Lower leg skin (tissue), 4 donors: ENCODE measurements around the gene ASB2. TPM values are rescaled to one million over a fixed set of nuclear protein-coding genes. Genes with fewer than 3 reads are reported as not detected.

Source experiments
- DNase-seq, 2 donors: peaks; one replicate each; pipeline ENCODE4 v3.0.0-alpha.2; 2019; ENCODE audit warnings: low spot score in 2 of 2
- H3K4me3 ChIP-seq: fragments of 200-600 bp; sonication (generic); 2 replicates; pipeline ENCODE4 v1.5.1; 2017; ENCODE audit warnings: mild to moderate bottlenecking, low read depth; ENCODE audit not compliant: poor library complexity, severe bottlenecking
- POLR2A ChIP-seq, 2 donors: fragments of 450-650 bp; IDR thresholded peaks; one replicate each; pipeline ENCODE4 v1.6.1; 2016 to 2017; ENCODE audit warnings: antibody characterized with exemption in 2 of 2, mild to moderate bottlenecking in 1 of 2, moderate library complexity in 1 of 2
- WGBS, 2 donors: methylation state at CpG; one replicate each; pipeline ENCODE4 v1.1.5; 2018; 5-methylcytosine and 5-hydroxymethylcytosine counted together
- intact Hi-C: fragments of 100-400 bp; cut with DNase I; formaldehyde crosslinking; loops from one replicate; pipeline ENCODE4 v1.15.0; 2023; ENCODE audit warnings: low total_unique reads
- total RNA-seq, 4 donors: library from RNA; depleted of rRNA; stranded (reverse); fragments of >200 nt; gene quantifications; one replicate each; pipeline ENCODE4 v1.1.0, GENCODE V29; 2016
- TF ChIP-seq, protein P1 (sequence below), 3 donors: fragments of 450-650 bp; IDR thresholded peaks; one replicate each; pipeline ENCODE4 v1.5.1; 2016; ENCODE audit warnings: antibody characterized with exemption in 3 of 3, mild to moderate bottlenecking in 3 of 3, moderate library complexity in 2 of 3

The ASB2 gene
- total RNA-seq, 4 donors from 2014 or later = 0.46 to 5.4 (median 1.8) TPM

- intact Hi-C loops = no loop called here
- no peak overlapping the region for H3K4me3 ChIP-seq
- TF ChIP-seq POLR2A (IDR thresholded peaks at IDR 0.05) = no peak
- TF ChIP-seq, protein P1, sequence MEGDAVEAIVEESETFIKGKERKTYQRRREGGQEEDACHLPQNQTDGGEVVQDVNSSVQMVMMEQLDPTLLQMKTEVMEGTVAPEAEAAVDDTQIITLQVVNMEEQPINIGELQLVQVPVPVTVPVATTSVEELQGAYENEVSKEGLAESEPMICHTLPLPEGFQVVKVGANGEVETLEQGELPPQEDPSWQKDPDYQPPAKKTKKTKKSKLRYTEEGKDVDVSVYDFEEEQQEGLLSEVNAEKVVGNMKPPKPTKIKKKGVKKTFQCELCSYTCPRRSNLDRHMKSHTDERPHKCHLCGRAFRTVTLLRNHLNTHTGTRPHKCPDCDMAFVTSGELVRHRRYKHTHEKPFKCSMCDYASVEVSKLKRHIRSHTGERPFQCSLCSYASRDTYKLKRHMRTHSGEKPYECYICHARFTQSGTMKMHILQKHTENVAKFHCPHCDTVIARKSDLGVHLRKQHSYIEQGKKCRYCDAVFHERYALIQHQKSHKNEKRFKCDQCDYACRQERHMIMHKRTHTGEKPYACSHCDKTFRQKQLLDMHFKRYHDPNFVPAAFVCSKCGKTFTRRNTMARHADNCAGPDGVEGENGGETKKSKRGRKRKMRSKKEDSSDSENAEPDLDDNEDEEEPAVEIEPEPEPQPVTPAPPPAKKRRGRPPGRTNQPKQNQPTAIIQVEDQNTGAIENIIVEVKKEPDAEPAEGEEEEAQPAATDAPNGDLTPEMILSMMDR (IDR thresholded peaks at IDR 0.05) = no peak
- WGBS, 2 donors = 55 to 61% methylated on average over 8 to 9 of the region's 9 CpGs
- no peak for DNase-seq
Observed at GRCh38 chr14:93986955-93987354, 10.6 kb upstream of the ASB2 start.

- WGBS, 2 donors = 44 to 56% methylated on average over 7 of the region's 7 CpGs
- no peak for DNase-seq
- intact Hi-C loops = no loop called here
- TF ChIP-seq, protein P1 (IDR thresholded peaks at IDR 0.05) = no peak
- no peak overlapping the region for H3K4me3 ChIP-seq
Observed at GRCh38 chr14:93984987-93985410, 8.6 kb upstream of the ASB2 start.

DNA sequence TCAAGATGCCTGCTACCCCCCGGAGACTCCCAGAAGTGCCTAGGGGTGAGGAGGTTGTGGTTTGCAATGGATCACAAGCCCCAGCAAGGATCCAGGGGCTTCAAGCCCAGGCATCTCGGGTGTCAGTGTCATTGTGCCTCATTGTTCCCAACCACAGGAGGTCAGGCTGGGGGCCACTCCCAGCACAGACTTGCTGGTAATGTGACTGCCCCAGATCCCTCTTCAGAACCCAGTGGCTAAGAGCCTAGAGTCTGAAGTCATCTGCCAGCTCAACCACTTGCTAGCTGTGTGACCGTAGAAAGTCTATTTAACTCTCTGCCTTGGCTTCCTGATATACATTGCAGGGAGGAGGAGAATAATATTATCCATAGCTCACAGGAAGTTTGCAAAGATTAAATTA is 7.7 kb upstream of the ASB2 start:
- no peak overlapping the region for H3K4me3 ChIP-seq
- DNase-seq = no peak
- TF ChIP-seq, protein P1 (IDR thresholded peaks at IDR 0.05) = no peak
- no peak for TF ChIP-seq POLR2A (IDR thresholded peaks at IDR 0.05)
- 52 to 76% methylated on average over 3 of the region's 3 CpGs for WGBS, 2 donors
- intact Hi-C loops = no loop called here

DNA sequence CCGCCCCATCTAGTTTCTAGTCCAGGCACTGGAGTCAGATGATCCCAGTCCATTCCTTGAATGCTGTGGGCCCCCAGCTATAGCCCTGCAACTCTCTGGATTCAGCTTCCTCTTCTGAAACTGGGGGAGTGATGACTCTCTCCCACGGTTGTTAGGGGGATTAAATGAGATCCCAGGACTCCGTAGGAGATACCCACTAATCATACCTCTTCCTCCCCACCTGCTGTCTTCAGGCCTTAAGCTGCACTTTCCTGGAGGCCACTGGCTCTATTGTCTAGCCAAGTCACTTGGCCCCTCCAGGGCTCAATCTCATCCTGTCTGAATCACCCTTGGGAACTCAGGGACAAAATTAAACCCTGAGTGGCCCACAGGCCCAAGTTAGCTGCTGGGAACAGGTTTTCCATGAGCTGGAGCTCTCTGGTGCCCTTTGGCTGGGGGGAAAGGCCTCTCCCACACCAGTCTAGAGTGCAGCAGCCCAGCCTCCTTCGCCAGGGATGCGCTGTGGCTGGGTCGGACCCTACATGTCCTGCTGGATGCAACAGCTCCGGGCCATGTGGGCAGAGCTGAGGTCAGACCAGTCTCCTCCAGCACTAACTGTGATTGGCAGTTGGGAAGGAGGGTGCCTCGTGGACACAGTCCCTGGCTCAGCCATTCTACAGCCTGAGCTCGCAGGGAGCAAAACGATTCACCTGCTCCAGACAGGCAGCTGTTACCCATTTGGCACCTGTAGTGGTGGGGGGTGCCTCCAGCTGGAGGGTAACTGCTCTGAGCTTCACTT is 6.0 kb upstream of the ASB2 start:
- intact Hi-C loops = loop anchor here (2.0 kb wide), 1 partner anchor 24 kb away; no protein-coding TSS in a partner anchor
- no peak overlapping the region for H3K4me3 ChIP-seq
- TF ChIP-seq POLR2A (IDR thresholded peaks at IDR 0.05) = no peak
- TF ChIP-seq, protein P1 (IDR thresholded peaks at IDR 0.05) = no peak
- WGBS, 2 donors = 81 to 90% methylated on average over 7 to 10 of the region's 10 CpGs
- DNase-seq = no peak

DNA sequence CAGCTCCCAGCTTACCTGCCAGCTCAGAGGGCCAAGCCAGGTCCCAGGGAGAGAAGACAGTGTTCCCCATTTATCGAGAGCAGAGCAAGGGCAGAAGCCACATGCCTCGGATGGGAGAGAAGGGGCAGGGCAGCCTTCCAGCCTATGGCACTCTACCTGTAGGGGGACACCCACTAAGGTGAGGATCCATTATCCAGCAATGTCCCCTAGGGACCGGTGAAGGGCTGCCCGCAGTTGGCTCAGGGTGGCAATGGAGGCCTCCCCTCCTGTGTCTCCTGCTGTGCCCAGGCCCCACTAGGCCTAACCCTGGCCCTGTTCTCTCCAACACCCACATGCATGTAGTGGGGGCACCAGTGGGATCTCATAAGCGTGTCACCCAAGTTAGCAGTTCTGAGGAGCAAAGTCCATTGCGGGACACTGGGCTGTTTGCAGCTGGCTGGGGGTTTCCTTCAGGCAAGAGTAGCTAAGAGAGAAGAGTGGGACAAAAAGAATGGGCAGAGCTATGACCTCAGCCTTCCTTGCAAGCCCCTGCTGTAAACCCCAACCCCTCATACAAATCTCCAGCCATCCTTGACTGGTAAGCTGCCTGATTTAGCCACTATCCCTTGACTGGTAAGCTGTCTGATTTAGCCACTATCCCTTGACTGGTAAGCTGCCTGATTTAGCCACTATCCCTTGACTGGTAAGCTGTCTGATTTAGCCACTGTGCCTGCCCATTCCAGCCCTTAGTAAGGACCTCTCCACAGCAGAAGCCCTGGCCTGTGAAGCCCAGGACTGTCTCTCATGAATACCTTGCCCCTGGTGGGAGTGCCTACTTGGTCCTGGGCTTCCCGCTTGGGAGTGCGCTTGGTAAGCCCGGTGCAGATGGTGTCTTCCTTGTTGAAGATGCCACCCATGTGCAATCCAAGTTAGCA is 5.2 kb upstream of the ASB2 start:
- no peak overlapping the region for H3K4me3 ChIP-seq
- intact Hi-C loops = loop anchor here (2.0 kb wide), 1 partner anchor 23 kb away; no protein-coding TSS in a partner anchor
- TF ChIP-seq, protein P1 (IDR thresholded peaks at IDR 0.05) = no peak
- TF ChIP-seq POLR2A (IDR thresholded peaks at IDR 0.05) = no peak
- DNase-seq = no peak
- 94 to 96% methylated on average over 8 to 9 of the region's 9 CpGs for WGBS, 2 donors
